ENCODE measurements around the gene VSTM1. TPM values are rescaled to one million over a fixed set of nuclear protein-coding genes. Genes with fewer than 3 reads are reported as not detected.
"Not testable (repeated sequence)": the region's sequence is repeated elsewhere in the genome, so short reads cannot be mapped to it uniquely, and the experiment has no call there.

VSTM1 gene
- total RNA-seq, 2 donors from 2014 or later = not detected

DNA sequence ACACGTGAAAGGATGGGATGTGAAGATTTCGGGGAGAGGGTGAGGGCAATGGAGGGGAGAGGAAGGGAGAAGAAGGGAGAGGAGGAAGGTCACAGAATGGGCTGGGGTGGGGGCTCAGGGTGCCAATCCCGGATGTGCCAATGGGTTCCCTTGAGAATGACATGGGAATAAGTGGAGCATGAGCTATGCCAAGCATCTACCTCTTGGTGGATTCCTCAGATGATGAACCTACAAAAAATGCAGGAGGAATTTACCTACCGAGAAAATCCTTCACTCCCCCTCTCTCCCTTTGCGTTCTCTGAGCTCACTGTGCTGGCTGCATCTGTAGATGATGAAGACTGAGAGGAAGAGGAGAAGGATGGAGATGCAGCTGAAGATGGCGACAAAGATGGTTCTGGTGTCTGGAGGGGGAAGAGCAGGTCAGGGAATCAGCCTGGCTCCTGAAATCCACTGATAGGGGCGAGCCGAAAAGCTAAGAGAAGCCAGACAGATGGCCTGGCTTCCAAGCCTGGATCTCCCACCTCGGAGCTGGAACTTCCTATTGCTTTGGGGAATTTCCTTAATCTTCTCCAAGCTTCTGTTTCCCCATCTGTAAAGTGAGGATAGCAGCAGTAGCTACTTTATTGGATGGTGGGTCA is 21.6 kb downstream of the VSTM1 start:
- no peaks in the 10 kb centered on the region for H3K9me3 Mint-ChIP-seq
- DNase-seq = no peak
- no peak overlapping the region for H3K4me3 Mint-ChIP-seq
- H3K4me1 Mint-ChIP-seq (ENCODE audit: low read depth) = no peaks in the 10 kb centered on the region
- H3K27ac Mint-ChIP-seq = no peak overlapping the region
- H3K27me3 Mint-ChIP-seq (ENCODE audit: low read depth) = peaks cover 33% of the 10 kb centered on the region
- ATAC-seq (replicated peaks in 1 of 2) = no peak
- H3K36me3 Mint-ChIP-seq (ENCODE audit: insufficient read depth in 2 of 2) = no peaks in the 10 kb centered on the region

- no peaks in the 10 kb centered on the region for H3K9me3 Mint-ChIP-seq
- H3K4me1 Mint-ChIP-seq (ENCODE audit: low read depth) = no peaks in the 10 kb centered on the region
- no peak overlapping the region for H3K27ac Mint-ChIP-seq
- ATAC-seq (replicated peaks in 1 of 2) = no peak
- H3K4me3 Mint-ChIP-seq = no peak overlapping the region
- H3K36me3 Mint-ChIP-seq (ENCODE audit: insufficient read depth in 2 of 2) = no peaks in the 10 kb centered on the region
- peaks cover 22% of the 10 kb centered on the region for H3K27me3 Mint-ChIP-seq (ENCODE audit: low read depth)
- no peak for DNase-seq
Measured at GRCh38 chr19:54040003-54040402, 23.7 kb downstream of the VSTM1 start.

GRCh38 chr19:54036542-54036941 is 27.2 kb downstream of the VSTM1 start:
- not testable (repeated sequence) for H3K36me3 Mint-ChIP-seq (ENCODE audit: insufficient read depth in 2 of 2); ATAC-seq (replicated peaks in 1 of 2)
- peaks cover 12% of the 10 kb centered on the region for H3K27me3 Mint-ChIP-seq (ENCODE audit: low read depth)

GRCh38 chr19:54035215-54036178 is 28.2 kb downstream of the VSTM1 start:
- DNase-seq = no peak
- ATAC-seq (replicated peaks in 1 of 2) = no peak
- H3K9me3 Mint-ChIP-seq = no peaks in the 10 kb centered on the region
- no peaks in the 10 kb centered on the region for H3K36me3 Mint-ChIP-seq (ENCODE audit: insufficient read depth in 2 of 2)
- H3K27me3 Mint-ChIP-seq (ENCODE audit: low read depth) = peaks cover 17% of the 10 kb centered on the region
- H3K27ac Mint-ChIP-seq = no peak overlapping the region
- H3K4me3 Mint-ChIP-seq = no peak overlapping the region
- H3K4me1 Mint-ChIP-seq (ENCODE audit: low read depth) = no peaks in the 10 kb centered on the region

More at GRCh38 chr19:54036542-54036941, 27.2 kb downstream of the VSTM1 start:
- not testable (repeated sequence) for H3K27ac Mint-ChIP-seq; DNase-seq; H3K4me3 Mint-ChIP-seq; H3K4me1 Mint-ChIP-seq (ENCODE audit: low read depth); H3K9me3 Mint-ChIP-seq

- H3K4me1 Mint-ChIP-seq (ENCODE audit: low read depth) = no peaks in the 10 kb centered on the region
- DNase-seq = no peak
- H3K4me3 Mint-ChIP-seq = no peak overlapping the region
- no peak overlapping the region for H3K27ac Mint-ChIP-seq
- H3K27me3 Mint-ChIP-seq (ENCODE audit: low read depth) = peaks cover 24% of the 10 kb centered on the region
- H3K9me3 Mint-ChIP-seq = no peaks in the 10 kb centered on the region
- peaks cover 0 to 1% of the 10 kb centered on the region in 2 donors for H3K36me3 Mint-ChIP-seq (ENCODE audit: insufficient read depth in 2 of 2)
- ATAC-seq (replicated peaks in 1 of 2) = no peak
Measured at GRCh38 chr19:54030895-54031586, 32.7 kb downstream of the VSTM1 start.

- no peak for ATAC-seq (replicated peaks in 1 of 2)
- Mint-ChIP-seq H3K9me3 (no peaks in the 10 kb centered on the region), H3K27ac (no peak overlapping the region), H3K4me3 (no peak overlapping the region), H3K36me3 (ENCODE audit: insufficient read depth in 2 of 2) (peaks cover 0 to 1% of the 10 kb centered on the region in 2 donors), H3K27me3 (ENCODE audit: low read depth) (peaks cover 29% of the 10 kb centered on the region), H3K4me1 (ENCODE audit: low read depth) (no peaks in the 10 kb centered on the region)
- peak; percentile 56 to 57 for DNase-seq
Measured at GRCh38 chr19:54029930-54030490, 33.7 kb downstream of the VSTM1 start.

- ATAC-seq (replicated peaks in 1 of 2) (no peak), DNase-seq (no peak)
- Mint-ChIP-seq H3K27ac (no peak overlapping the region), H3K36me3 (ENCODE audit: insufficient read depth in 2 of 2) (peaks cover 0 to 1% of the 10 kb centered on the region in 2 donors), H3K9me3 (no peaks in the 10 kb centered on the region), H3K27me3 (ENCODE audit: low read depth) (peaks cover 36% of the 10 kb centered on the region), H3K4me3 (no peak overlapping the region), H3K4me1 (ENCODE audit: low read depth) (peaks cover 1% of the 10 kb centered on the region)
Measured at GRCh38 chr19:54029301-54029700, 34.4 kb downstream of the VSTM1 start.

- H3K4me1 Mint-ChIP-seq (ENCODE audit: low read depth) = peaks cover 8% of the 10 kb centered on the region
- H3K4me3 Mint-ChIP-seq = no peak overlapping the region
- no peak for DNase-seq
- H3K27me3 Mint-ChIP-seq (ENCODE audit: low read depth) = peaks cover 55% of the 10 kb centered on the region
- ATAC-seq (replicated peaks in 1 of 2) = no peak
- no peak overlapping the region for H3K27ac Mint-ChIP-seq
- H3K36me3 Mint-ChIP-seq (ENCODE audit: insufficient read depth in 2 of 2) = peaks cover 0 to 1% of the 10 kb centered on the region in 2 donors
- H3K9me3 Mint-ChIP-seq = no peaks in the 10 kb centered on the region
Measured at GRCh38 chr19:54026656-54027055, 37.0 kb downstream of the VSTM1 start.

DNA sequence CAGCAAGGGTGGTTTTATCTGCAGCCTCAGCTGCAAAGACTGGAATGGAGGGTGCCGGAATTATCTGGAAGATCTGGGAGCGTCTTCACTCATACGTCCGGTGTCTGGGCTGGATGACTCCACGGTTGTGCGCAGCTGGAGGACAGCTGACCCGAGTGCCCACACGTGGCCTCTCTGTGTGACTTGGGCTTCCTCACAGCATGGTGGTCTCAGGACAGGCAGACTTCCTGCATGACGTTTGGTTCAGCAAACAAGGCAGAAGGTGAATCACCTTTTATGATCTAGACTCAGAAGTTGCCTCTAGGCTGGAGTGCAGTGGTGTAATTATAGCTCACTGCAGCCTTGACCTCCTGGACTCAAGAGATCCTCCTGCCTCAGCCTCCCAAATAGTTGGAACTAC is 39.0 kb downstream of the VSTM1 start:
- H3K4me1 Mint-ChIP-seq (ENCODE audit: low read depth) = peaks cover 14% of the 10 kb centered on the region
- no peak for DNase-seq
- no peaks in the 10 kb centered on the region for H3K36me3 Mint-ChIP-seq (ENCODE audit: insufficient read depth in 2 of 2)
- H3K27ac Mint-ChIP-seq = no peak overlapping the region
- no peaks in the 10 kb centered on the region for H3K9me3 Mint-ChIP-seq
- no peak for ATAC-seq (replicated peaks in 1 of 2)
- H3K27me3 Mint-ChIP-seq (ENCODE audit: low read depth) = peaks cover 42% of the 10 kb centered on the region
- no peak overlapping the region for H3K4me3 Mint-ChIP-seq

DNA sequence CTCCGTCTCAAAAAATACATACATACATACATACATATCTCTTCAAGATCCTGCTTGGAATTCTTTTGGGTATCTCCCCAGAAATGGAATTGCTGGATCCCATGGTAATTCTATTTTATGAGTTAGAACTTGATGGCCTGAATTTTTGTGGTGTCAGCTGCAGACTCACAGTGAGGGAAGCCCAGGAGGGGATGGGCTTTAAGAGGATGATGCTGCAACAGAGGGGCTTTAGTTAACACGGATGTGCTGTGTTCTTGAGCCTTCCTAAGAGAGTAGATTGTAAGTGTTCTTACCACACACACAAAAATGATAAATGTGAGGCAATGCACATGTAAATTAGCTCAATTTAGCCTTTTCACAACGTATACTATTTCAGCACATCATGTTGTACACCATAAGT is 40.5 kb downstream of the VSTM1 start:
- Mint-ChIP-seq H3K27ac (no peak overlapping the region), H3K36me3 (ENCODE audit: insufficient read depth in 2 of 2) (no peaks in the 10 kb centered on the region), H3K4me1 (ENCODE audit: low read depth) (peaks cover 14% of the 10 kb centered on the region), H3K9me3 (no peaks in the 10 kb centered on the region), H3K27me3 (ENCODE audit: low read depth) (peaks cover 40% of the 10 kb centered on the region), H3K4me3 (no peak overlapping the region)
- ATAC-seq (replicated peaks in 1 of 2) (no peak), DNase-seq (no peak)

DNA sequence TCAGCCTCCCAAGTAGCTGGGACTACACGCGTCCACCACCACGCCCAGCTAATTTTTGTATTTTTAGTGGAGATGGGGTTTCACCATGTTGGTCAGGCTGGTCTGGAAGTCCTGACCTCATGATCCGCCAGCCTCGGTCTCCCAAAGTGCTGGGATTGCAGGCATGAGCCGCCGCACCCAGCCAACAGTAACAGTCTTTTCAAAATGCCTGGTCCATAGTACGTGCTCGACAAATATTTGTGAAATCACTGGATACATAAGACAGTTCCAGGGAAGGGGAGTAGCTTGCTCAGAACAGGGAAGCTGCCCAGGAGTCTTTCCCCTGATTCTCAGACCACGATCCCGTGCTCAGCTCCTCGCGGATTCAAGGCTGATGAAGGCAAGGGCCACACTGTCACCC is 41.8 kb downstream of the VSTM1 start:
- Mint-ChIP-seq H3K9me3 (no peaks in the 10 kb centered on the region), H3K4me1 (ENCODE audit: low read depth) (peaks cover 14% of the 10 kb centered on the region), H3K36me3 (ENCODE audit: insufficient read depth in 2 of 2) (no peaks in the 10 kb centered on the region), H3K4me3 (no peak overlapping the region), H3K27ac (no peak overlapping the region), H3K27me3 (ENCODE audit: low read depth) (peaks cover 46% of the 10 kb centered on the region)
- no peak for ATAC-seq (replicated peaks in 1 of 2)
- no peak for DNase-seq

- H3K4me1 Mint-ChIP-seq (ENCODE audit: low read depth) = peaks cover 14% of the 10 kb centered on the region
- ATAC-seq (replicated peaks in 1 of 2) = no peak
- H3K27me3 Mint-ChIP-seq (ENCODE audit: low read depth) = peaks cover 46% of the 10 kb centered on the region
- no peak overlapping the region for H3K4me3 Mint-ChIP-seq
- no peak overlapping the region for H3K27ac Mint-ChIP-seq
- DNase-seq = no peak
- no peaks in the 10 kb centered on the region for H3K36me3 Mint-ChIP-seq (ENCODE audit: insufficient read depth in 2 of 2)
- H3K9me3 Mint-ChIP-seq = no peaks in the 10 kb centered on the region
Measured at GRCh38 chr19:54021363-54021762, 42.3 kb downstream of the VSTM1 start.

DNA sequence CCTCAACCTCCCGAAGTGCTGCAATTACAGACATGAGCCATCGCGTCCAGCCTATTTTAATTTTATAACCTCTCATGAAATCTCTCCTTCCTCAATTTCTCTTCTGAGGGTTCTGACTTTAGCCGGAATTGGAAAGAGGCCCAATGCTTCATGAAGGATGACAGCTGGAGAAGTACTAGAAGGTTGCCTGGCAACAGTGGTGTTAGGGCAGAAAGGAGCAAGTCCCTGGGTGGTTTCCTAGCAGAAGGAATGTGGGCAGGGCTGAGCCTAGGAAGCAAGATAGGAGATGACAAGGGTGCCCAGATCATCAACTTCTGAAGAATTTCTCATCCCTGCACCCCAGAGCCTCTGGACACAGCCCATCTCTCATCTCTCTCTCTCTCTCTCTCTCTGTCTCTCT is 46.4 kb downstream of the VSTM1 start:
- peaks cover 5% of the 10 kb centered on the region for H3K4me1 Mint-ChIP-seq (ENCODE audit: low read depth)
- ATAC-seq (replicated peaks in 1 of 2) (no peak), DNase-seq (no peak)
- H3K27ac Mint-ChIP-seq = no peak overlapping the region
- peaks cover 28% of the 10 kb centered on the region for H3K27me3 Mint-ChIP-seq (ENCODE audit: low read depth)
- H3K36me3 Mint-ChIP-seq (ENCODE audit: insufficient read depth in 2 of 2) = no peaks in the 10 kb centered on the region
- H3K4me3 Mint-ChIP-seq = no peak overlapping the region
- H3K9me3 Mint-ChIP-seq = no peaks in the 10 kb centered on the region
